Adrenal gland (tissue), 5 donors: ENCODE results near the gene PSMA6.

Experiments
- POLR2A ChIP-seq, 2 donors: fragments of 450-650 bp; IDR thresholded peaks; one replicate each; pipeline ENCODE4 v1.6.1; 2017; ENCODE audit warnings: antibody characterized with exemption in 2 of 2, mild to moderate bottlenecking in 2 of 2, moderate library complexity in 1 of 2
- TF ChIP-seq, protein P1 (sequence below), 6 experiments: fragments of 450-650 bp in 4 of 6; fragments of 200-600 bp in 2 of 6; sonication (generic) in 1 of 6; IDR thresholded peaks; 1 replicate in 5 of 6; 2 replicates in 1 of 6; pipeline versions ENCODE4 v1.5.1 to v1.8.0; 2016 to 2021; ENCODE audit warnings: antibody characterized with exemption in 6 of 6, mild to moderate bottlenecking in 2 of 6, moderate library complexity in 1 of 6
- donor health status: DM: no; HTN: no; CAD: no.

DNA sequence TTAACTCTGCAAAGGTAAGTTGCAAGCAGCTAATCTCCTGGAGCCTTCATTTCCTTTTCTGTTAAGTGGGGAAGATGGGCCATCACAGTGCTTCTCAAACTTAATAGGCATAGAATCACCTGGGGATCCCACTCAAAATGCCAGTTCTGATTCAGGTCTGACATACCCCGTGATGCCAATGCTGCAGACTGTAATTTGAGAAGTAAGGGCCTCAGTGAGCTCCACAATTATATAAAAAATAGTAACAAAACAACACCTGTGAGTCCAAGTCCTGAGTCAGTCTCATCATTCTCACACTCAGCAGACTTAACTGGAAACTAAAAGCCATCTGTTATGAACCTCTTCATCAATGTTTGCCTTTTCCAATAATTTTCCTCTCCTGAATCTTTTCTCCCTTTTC lies 10.8 kb upstream of the PSMA6 start:
- TF ChIP-seq, protein P1, sequence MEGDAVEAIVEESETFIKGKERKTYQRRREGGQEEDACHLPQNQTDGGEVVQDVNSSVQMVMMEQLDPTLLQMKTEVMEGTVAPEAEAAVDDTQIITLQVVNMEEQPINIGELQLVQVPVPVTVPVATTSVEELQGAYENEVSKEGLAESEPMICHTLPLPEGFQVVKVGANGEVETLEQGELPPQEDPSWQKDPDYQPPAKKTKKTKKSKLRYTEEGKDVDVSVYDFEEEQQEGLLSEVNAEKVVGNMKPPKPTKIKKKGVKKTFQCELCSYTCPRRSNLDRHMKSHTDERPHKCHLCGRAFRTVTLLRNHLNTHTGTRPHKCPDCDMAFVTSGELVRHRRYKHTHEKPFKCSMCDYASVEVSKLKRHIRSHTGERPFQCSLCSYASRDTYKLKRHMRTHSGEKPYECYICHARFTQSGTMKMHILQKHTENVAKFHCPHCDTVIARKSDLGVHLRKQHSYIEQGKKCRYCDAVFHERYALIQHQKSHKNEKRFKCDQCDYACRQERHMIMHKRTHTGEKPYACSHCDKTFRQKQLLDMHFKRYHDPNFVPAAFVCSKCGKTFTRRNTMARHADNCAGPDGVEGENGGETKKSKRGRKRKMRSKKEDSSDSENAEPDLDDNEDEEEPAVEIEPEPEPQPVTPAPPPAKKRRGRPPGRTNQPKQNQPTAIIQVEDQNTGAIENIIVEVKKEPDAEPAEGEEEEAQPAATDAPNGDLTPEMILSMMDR (IDR thresholded peaks at IDR 0.05), result no peak
- TF ChIP-seq POLR2A (IDR thresholded peaks at IDR 0.05), result no peak
